ENCODE measurements around the gene ABCG2.

Gene ABCG2

GRCh38 chr4:88097781-88098180 lies 60.7 kb downstream of the ABCG2 start:
- no peaks in the 10 kb centered on the region for H3K4me1 ChIP-seq (ENCODE audit: control insufficient read depth, insufficient read depth, low read length)
- H3K36me3 ChIP-seq (ENCODE audit: control insufficient read depth in 2 of 2, insufficient read depth in 1 of 2, low read length in 2 of 2) = no peaks in the 10 kb centered on the region
- H3K27ac ChIP-seq (ENCODE audit: extremely low read depth, low read depth, low read length) = no peak overlapping the region
- ChIA-PET POLR2A (no interaction called here), CTCF (no interaction called here)
- no peaks in the 10 kb centered on the region for H3K9me3 ChIP-seq (ENCODE audit: control insufficient read depth, insufficient read depth, low read depth, low read length)
- no peak overlapping the region for H3K4me3 ChIP-seq (ENCODE audit: low read depth, low read length)
- no peak for TF ChIP-seq ZNF354C (tag by site-specific recombination; IDR thresholded peaks at IDR 0.05; ENCODE audit: borderline replicate concordance, low read depth)
- TF ChIP-seq ZNF311 (tag by site-specific recombination; IDR thresholded peaks at IDR 0.05; ENCODE audit: borderline replicate concordance) = no peak
- TF ChIP-seq ZNF221 (tag by site-specific recombination; IDR thresholded peaks at IDR 0.05; ENCODE audit: borderline replicate concordance) = no peak
- no peak for TF ChIP-seq ZNF629 (tag by site-specific recombination; IDR thresholded peaks at IDR 0.05)
- TF ChIP-seq ZNF133 (tag by site-specific recombination; IDR thresholded peaks at IDR 0.05) = no peak
- TF ChIP-seq ZFP3 (tag by site-specific recombination; IDR thresholded peaks at IDR 0.05; ENCODE audit: low read depth) = no peak
- TF ChIP-seq PRDM4 (tag by site-specific recombination; IDR thresholded peaks at IDR 0.05) = no peak
- TF ChIP-seq ZNF580 (tag by site-specific recombination; IDR thresholded peaks at IDR 0.05) = no peak
- TF ChIP-seq ZNF843 (tag by site-specific recombination; IDR thresholded peaks at IDR 0.05) = no peak
- no peak for TF ChIP-seq ZNF473 (tag by site-specific recombination; IDR thresholded peaks at IDR 0.05)
- no peak for TF ChIP-seq ZNF274 (IDR thresholded peaks at IDR 0.05; ENCODE audit: low read length)
- TF ChIP-seq ZNF274 (tag by site-specific recombination; IDR thresholded peaks at IDR 0.05; ENCODE audit: borderline replicate concordance) = no peak
- TF ChIP-seq SCRT1 (tag by site-specific recombination; IDR thresholded peaks at IDR 0.05; ENCODE audit: borderline replicate concordance) = no peak
- no peak for TF ChIP-seq HOXA7 (CRISPR knock-in tag; IDR thresholded peaks at IDR 0.05; ENCODE audit: borderline replicate concordance)

GRCh38 chr4:88097301-88097700 lies 61.1 kb downstream of the ABCG2 start:
- ChIA-PET POLR2A (no interaction called here), CTCF (interaction anchor here (0.7 kb wide), 1 partner anchor 960 kb away, joined by 4 read pairs; no protein-coding TSS in a partner anchor)
- Histone ChIP-seq H3K27ac (ENCODE audit: extremely low read depth, low read depth, low read length) (no peak overlapping the region), H3K9me3 (ENCODE audit: control insufficient read depth, insufficient read depth, low read depth, low read length) (no peaks in the 10 kb centered on the region), H3K4me1 (ENCODE audit: control insufficient read depth, insufficient read depth, low read length) (no peaks in the 10 kb centered on the region), H3K36me3 (ENCODE audit: control insufficient read depth in 2 of 2, insufficient read depth in 1 of 2, low read length in 2 of 2) (no peaks in the 10 kb centered on the region), H3K4me3 (ENCODE audit: low read depth, low read length) (no peak overlapping the region)
- TF ChIP-seq ZNF416 (tag by site-specific recombination; IDR thresholded peaks at IDR 0.05) (no peak), KLF8 (tag by site-specific recombination; IDR thresholded peaks at IDR 0.05) (no peak), ZNF768 (tag by site-specific recombination; IDR thresholded peaks at IDR 0.05) (no peak), ZNF558 (tag by site-specific recombination; IDR thresholded peaks at IDR 0.05) (no peak), ZNF776 (tag by site-specific recombination; IDR thresholded peaks at IDR 0.05; ENCODE audit: borderline replicate concordance) (no peak), IKZF3 (tag by site-specific recombination; IDR thresholded peaks at IDR 0.05) (no peak), OSR2 (tag by site-specific recombination; IDR thresholded peaks at IDR 0.05) (no peak), ZFP3 (tag by site-specific recombination; IDR thresholded peaks at IDR 0.05; ENCODE audit: low read depth) (no peak), ZNF580 (tag by site-specific recombination; IDR thresholded peaks at IDR 0.05) (no peak)

GRCh38 chr4:88093874-88094273 lies 64.6 kb downstream of the ABCG2 start:
- H3K4me3 ChIP-seq (ENCODE audit: low read depth, low read length) = no peak overlapping the region
- ChIA-PET POLR2A (no interaction called here), CTCF (no interaction called here)
- H3K36me3 ChIP-seq (ENCODE audit: control insufficient read depth in 2 of 2, insufficient read depth in 1 of 2, low read length in 2 of 2) = no peaks in the 10 kb centered on the region
- TF ChIP-seq ZNF843 (tag by site-specific recombination; IDR thresholded peaks at IDR 0.05) (no peak), ZNF76 (tag by site-specific recombination; IDR thresholded peaks at IDR 0.05; ENCODE audit: borderline replicate concordance, low read depth) (no peak), ZNF837 (tag by site-specific recombination; IDR thresholded peaks at IDR 0.05) (no peak), ZNF571 (tag by site-specific recombination; IDR thresholded peaks at IDR 0.05) (no peak), ZIC2 (tag by site-specific recombination; IDR thresholded peaks at IDR 0.05) (no peak), ZNF488 (tag by site-specific recombination; IDR thresholded peaks at IDR 0.05) (no peak)
- H3K27ac ChIP-seq (ENCODE audit: extremely low read depth, low read depth, low read length) = no peak overlapping the region
- no peaks in the 10 kb centered on the region for H3K4me1 ChIP-seq (ENCODE audit: control insufficient read depth, insufficient read depth, low read length)
- H3K9me3 ChIP-seq (ENCODE audit: control insufficient read depth, insufficient read depth, low read depth, low read length) = no peaks in the 10 kb centered on the region
